HCT116 (cell line): ENCODE data around the gene RALGAPA1.

Source experiments
- POLR2A ChIP-seq: IDR thresholded peaks from 2 replicates; pipeline ENCODE4 v1.7.0; 2011; ENCODE audit warnings: borderline replicate concordance; ENCODE audit not compliant: insufficient read depth, insufficient read length; ENCODE audit errors: extremely low read depth
- POLR2AphosphoS5 ChIP-seq: IDR thresholded peaks from 2 replicates; pipeline ENCODE4 v1.6.1; 2011; ENCODE audit warnings: mild to moderate bottlenecking, low read depth, low read length, moderate library complexity
- YY1 ChIP-seq: IDR thresholded peaks from 2 replicates; pipeline ENCODE4 v1.6.1; 2011; ENCODE audit warnings: low read length, low read depth, moderate library complexity, mild to moderate bottlenecking; ENCODE audit not compliant: insufficient replicate concordance; ENCODE audit errors: extremely low read depth
- TF ChIP-seq, protein P1 (sequence below), 3 experiments: fragments of 200-600 bp in 1 of 3; sonication (generic) in 1 of 3; IDR thresholded peaks in 2 of 3; conservative IDR thresholded peaks in 1 of 3; 2 replicates each; pipeline ENCODE4 v1.5.1; 2012 to 2017; ENCODE audit warnings: low read depth in 2 of 3, low read length in 2 of 3, antibody characterized with exemption in 1 of 3, borderline replicate concordance in 1 of 3, control low read depth in 1 of 3, mild to moderate bottlenecking in 1 of 3, mixed read lengths in 1 of 3, mixed run types in 1 of 3, moderate library complexity in 1 of 3; ENCODE audit not compliant: insufficient read depth in 1 of 3

GRCh38 chr14:35779368-35779767 lies 29.7 kb downstream of the RALGAPA1 start:
- TF ChIP-seq YY1, result no peak
- TF ChIP-seq POLR2A, result no peak
- TF ChIP-seq, protein P1, sequence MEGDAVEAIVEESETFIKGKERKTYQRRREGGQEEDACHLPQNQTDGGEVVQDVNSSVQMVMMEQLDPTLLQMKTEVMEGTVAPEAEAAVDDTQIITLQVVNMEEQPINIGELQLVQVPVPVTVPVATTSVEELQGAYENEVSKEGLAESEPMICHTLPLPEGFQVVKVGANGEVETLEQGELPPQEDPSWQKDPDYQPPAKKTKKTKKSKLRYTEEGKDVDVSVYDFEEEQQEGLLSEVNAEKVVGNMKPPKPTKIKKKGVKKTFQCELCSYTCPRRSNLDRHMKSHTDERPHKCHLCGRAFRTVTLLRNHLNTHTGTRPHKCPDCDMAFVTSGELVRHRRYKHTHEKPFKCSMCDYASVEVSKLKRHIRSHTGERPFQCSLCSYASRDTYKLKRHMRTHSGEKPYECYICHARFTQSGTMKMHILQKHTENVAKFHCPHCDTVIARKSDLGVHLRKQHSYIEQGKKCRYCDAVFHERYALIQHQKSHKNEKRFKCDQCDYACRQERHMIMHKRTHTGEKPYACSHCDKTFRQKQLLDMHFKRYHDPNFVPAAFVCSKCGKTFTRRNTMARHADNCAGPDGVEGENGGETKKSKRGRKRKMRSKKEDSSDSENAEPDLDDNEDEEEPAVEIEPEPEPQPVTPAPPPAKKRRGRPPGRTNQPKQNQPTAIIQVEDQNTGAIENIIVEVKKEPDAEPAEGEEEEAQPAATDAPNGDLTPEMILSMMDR (IDR thresholded peaks at IDR 0.05 in 2 of 3, conservative IDR thresholded peaks at IDR 0.05 in 1 of 3; ENCODE audit: borderline replicate concordance in 1 of 3, insufficient read depth in 1 of 3, low read depth in 2 of 3, low read length in 2 of 3), result no peak
- no peak for TF ChIP-seq POLR2AphosphoS5
